GM19023 (cell line): ENCODE data around the gene SCP2.
"Not testable (repeated sequence)": the region's sequence is repeated elsewhere in the genome, so short reads cannot be mapped to it uniquely, and the experiment has no call there.

ENCODE experiments used
- ATAC-seq: cut with Tn5 transposase; IDR thresholded peaks from one replicate; pipeline ENCODE4 v1.9.1; 2021; ENCODE audit warnings: mild to moderate bottlenecking, moderate library complexity; ENCODE audit not compliant: unreplicated experiment

Gene SCP2

DNA sequence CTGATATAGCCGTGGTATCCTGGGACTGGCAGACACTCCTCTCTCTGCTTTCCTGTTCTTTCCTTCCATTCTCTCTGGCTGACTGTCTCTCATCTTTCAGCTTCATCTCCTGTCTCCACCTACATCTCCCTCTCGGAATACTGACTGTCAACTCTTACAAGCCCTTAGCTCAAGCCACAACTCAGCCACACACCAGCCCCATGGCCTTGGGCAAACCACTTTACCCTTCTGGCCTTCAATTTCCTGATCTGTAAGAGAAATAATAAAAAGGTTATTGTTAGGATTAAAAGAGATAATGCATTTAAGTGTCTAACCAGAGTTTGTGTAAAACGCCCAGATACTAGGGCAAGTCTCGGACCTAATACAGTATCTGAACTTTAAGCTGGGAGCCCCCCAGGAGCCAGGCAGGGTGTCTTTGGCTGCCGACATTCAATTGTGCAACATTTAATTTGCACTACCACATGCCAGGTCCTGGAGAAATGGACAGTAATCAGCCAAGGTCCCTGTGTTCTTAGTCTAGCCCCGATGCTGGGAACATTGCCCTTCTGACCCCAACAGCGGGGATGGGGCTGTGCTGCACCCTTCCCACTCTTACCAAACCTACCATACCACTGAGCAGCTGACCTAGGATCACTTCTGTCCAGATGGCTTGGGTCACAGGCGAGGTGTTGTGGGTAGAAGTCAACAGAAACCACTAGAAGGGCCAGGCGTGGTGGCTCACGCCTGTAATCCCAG, 10.7 kb upstream of the SCP2 start:
- no peak for ATAC-seq

DNA sequence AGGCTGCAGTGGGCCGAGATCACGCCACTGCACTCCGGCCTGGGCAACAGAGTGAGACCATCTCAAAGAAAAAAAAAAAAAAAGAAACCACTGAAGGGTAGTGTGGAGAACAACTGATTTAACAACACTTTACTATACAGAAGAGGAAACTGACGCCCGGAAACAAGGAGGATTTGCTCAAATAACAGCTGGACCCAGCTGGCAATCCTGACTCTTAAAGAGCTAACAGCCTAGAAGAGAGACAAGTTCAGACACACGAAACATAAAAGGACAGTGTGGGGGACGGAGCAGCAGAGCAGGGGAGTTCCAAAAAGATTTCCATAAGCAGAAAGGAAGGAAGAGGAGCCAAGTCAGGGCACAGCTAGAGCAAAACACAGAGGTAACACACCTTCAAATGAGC, 9.9 kb upstream of the SCP2 start:
- no peak for ATAC-seq

DNA sequence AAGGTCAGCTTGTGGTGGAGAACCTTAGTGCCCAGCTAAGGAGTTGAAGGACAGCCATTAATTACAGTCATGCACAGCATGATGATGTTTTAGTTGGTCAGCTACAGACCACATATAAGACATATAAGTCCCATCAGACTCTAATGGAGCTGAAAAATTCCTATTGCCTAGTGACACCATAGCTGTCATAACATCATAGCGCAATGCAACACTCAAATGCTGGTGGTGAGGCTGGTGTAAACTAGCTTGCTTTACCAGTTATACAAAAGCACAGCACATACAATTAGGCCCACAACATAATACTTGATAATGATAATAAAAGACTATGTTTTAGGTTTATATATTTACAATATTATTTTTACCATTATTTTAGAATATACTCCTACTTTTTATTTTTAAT, 9.5 kb upstream of the SCP2 start:
- no peak for ATAC-seq

DNA sequence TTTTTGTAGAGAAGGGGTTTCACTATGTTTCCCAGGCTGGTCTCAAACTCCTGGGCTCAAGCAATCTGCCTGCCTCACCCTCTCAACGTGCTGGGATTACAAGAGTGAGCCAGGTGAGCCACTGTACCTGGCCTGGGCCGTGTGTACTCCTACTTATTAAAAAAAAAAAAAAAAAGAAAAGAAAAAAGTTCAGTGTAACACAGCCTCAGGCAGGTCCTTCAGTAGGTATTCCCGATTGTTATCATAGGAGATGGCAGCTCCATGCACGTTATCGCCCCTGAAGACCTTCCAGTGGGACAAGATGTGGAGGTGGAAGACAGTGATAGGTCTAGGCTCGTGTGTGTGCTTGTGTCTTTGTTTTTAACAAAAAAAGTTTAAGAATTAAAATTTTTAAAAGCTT, 8.9 kb upstream of the SCP2 start:
- ATAC-seq = no peak

DNA sequence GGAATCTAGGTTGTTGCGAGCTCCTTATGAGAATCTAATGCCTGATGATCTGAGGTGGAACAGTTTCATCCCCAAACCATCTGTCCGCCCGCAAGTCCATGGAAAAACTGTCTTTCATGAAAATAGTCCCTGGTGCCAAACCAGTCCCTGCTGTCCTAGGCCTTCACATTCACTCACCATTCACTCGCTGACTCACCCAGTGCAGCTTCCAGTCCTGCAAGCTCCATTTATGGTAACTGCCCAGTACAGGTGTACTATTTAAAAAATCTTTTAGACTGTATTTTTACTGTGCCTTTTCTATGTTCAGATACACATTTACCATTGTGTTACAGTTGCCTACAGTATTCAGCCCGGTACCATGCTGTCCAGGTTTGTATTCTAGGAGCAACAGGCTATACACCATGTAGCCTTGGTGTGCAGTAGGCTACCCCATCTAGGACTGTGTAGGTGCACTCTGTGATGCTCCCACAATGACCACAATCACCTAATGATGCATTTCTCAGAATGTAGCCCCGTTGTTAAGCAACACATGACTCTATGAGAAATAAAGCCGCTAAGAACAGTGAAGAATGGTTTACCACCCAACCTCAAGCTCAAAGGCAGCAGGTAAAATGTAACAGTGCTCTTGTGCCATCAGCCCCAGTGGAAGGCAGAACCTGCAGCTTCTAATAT, 7.9 kb upstream of the SCP2 start:
- no peak for ATAC-seq

DNA sequence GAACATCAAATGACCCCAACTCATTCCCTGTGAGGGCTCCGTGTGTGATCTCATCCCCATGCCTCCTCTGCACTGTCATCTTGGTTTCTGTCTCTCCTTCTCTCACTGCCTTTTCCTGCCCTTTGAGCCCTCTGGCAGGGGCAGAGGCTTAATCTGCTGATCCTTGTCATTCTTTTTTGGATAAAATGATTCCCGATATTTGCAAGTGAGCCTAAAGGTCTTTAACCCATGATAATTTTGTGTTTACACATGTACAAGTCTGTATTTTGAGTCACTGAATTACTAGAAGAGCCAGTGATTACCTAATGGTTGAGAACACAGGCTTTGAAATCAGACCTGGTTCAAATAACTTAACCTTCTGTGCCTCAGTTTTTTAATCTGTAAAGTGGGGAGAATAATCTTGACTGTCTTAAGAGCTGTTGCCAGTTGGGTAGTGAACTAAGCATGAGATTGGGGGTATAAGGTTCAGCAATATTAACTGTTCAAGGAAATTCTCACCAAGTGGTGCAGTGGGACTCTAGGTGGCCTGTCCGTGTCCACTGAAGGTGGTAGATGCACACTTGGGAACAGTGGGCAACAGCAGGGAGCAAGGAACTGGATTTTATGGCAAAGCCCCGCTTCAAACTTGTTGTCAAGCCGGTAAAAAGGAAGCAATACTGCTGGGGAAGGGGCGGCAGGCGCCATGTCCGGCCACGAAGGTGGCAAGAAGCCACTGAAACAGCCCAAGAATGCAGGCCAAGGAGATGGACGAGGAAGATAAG, 7.2 kb upstream of the SCP2 start:
- ATAC-seq = no peak

DNA sequence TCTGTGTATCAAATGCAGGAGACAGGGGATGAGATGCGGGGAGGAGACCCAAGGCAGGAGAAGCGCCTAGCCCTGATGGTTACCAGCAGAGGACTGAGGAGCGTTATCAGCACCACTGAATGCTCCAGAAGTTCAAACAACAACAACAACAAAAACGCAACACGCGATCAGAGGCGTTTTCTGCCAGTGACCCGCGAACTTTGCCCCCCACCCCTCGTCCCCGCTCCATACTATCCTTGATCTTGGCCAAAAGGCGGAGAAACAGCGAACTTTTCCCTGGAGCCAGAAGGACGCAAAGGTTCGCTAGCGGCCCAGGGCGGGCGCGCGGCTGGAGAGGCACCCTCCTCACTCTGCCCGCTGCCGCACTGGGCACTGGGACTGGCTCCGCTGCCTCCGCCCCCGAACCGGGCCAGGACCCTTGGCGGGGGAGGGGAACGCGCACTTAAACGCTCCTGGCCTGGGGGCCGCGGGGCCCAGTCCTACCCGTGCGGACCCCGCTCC, 6.2 kb upstream of the SCP2 start:
- no peak for ATAC-seq

DNA sequence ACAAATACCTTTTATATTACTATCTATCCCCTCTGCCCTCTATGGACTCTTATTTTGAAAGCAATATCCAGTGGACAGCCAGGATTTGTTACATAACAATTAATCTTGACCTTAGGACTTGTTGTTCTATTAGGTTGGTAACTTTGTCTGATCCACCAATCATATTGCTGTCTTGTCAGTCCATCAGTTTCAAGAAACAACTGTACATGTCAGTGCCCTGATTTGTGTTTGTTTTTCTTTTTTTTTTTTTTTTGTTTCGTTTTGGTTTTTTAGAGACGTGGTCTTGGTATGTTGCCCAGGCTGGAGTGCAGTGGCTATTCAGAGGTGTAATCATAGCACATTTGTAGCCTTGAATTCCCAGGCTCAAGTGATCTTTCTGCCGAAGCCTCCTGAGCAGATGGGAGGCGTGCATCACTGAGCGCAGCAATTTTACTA, 1.5 kb upstream of the SCP2 start:
- no peak for ATAC-seq

DNA sequence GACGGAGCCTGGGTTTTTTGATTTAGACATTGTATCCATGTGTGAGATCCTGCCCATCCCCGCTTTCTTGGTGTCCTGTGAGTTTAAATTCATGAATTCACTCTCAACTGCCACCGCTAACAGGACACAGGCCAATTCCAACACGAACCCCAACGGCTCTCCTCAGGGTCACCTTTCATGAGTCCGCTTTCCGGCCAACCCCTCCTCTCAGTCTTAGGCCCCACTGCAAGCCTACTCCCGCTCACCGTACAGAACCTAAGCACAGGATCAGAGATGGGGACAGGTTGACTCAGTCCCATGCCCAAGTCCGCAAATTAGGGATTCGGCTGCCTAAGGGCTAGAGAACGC, 238 bp upstream of the SCP2 start:
- ATAC-seq = peak; percentile 21

DNA sequence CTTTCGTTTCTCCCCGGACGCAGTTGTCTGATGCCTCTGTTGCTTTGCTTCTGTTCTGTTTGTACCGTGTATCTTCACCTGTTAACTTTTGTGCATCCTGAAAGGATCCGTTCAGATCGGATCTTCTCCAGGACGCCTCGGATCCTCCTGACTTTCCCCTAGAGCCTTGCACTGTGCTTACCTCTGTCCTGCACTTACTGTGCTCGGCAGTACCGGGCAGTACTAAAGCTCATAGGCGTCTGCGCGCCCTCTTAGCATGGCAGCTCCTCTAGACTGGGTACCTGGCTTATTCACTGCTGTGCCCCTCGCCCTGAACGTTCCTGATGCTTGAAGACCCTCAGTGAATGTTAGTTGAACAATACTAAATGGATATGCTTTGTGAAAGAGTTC, 934 bp downstream of the SCP2 start:
- ATAC-seq = no peak

DNA sequence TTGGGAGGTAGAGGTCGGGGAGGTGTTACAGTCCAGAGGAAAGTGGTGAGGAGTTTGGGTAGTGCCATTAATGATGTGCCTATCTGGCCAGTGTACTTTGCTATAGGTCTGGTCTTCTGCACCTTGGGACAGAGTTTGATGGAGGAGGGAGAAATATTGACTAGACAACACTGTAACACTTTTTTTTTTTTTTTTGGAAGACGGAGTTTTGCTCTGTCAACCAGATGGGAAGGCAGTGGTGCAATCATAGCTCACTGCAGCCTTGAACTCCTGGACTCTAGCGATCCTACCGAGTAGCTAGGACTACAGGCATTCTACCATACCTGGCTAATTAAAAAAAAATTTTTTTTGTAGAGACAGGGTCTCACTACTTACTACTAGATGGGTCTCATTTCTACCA, 1.9 kb downstream of the SCP2 start:
- no peak for ATAC-seq

DNA sequence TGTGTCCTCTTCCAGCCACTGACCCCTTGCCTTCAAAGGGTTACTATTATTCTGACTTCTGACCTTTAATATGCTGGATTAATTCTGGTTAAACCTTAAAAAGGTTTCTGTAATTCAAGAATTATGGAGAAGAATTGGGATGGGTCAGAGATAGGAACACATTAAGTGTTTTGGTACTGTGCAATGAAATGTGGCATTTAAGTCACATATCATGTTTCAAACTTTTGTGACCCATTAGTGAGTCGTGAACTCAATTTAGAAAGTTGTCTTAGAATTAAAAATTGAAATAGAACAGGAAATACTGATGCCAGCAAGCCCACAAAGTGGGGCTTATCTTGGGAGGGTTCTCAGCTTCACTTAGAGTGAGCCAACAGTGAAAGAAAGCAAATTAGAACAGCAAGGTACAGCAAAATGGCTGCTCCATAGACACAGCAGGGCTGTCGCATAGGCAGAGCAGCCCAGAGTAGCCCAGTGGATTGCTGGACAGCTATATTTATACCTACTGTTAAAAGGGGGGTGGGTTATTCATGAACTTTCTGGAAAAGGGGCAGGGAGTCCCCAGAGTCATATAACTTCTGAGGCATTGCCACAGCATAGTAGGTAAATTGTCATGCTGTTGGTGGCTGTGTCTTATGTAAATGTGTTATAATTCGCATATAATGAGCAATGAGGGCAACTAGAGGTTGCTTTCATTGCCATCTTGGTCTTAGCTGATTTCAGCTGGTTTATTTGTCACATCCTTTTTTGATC, 10.5 kb downstream of the SCP2 start:
- ATAC-seq = no peak

DNA sequence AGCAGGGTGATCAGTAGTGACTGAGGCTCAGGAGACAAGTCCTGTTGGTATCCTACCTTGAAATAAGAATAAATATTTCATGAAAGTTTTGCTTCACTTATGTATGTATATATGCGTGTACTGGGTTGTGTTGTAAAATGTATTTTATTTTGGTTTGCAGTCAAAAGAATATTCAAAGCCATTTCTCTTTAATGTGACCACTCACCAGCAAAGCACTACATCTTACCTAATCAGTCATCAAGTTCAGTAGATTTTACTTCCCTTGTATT, 11.0 kb downstream of the SCP2 start:
- no peak for ATAC-seq

DNA sequence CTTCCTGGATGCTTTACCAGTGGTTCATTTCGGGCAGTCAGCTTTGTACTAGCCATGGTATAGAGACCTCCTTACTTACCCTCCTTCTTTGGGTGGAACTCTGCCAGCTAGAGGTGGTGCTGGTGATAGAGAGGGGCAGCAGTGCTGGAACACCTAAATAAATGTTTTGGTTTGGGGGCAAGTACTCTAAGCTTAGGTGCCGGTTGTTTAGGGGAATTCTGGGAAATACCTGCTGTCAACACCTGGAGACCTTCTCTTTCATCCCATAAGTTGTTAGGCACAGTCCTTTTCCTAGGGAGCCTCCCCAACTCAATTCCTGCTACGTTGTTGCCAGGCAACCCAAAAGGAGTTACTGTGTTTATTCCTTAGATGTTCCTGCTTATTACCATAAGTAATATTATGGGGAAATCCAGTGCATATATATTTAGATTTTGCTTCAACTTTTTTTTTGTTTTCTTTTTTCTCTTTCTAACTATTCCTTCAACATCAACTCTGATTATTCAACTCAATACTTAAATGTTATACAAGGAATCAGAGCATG, 16.9 kb downstream of the SCP2 start:
- ATAC-seq = no peak

DNA sequence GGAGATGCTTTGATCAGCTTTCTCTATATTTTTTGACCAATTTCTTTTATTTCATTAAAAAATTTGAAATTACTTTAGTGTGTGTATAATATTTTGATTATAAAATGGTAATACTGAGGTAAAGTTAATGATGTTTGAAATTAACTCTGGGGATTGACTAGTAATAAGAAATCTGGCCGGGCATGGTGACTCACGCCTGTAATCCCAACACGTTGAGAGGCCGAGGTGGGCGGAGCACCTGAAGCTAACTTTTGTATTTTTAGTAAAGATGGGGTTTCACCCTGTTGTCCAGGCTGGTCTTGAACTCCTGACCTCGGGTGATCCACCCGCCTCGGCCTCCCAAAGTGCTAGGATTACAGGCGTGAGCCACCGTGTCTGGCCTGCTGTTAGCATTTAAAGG, 17.5 kb downstream of the SCP2 start:
- no peak for ATAC-seq

DNA sequence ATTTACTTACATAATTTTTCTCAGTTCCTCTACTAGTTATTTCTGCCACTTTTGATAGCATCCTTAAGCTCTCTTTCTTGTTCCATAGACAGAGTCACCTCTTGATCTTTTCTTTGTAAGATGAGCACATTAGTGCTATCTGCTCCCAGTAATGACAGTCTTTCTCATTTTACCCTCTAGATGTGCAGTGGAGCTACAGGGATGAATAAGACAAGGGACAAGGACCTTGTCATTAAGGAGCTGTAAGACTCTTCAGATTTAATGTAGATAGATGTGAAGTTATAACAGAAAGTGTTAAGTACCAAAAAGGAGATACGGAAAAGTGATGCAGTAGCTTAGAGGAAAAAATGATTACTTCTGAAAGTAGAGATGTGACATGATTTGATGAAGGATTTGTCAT, 20.4 kb downstream of the SCP2 start:
- ATAC-seq = no peak

DNA sequence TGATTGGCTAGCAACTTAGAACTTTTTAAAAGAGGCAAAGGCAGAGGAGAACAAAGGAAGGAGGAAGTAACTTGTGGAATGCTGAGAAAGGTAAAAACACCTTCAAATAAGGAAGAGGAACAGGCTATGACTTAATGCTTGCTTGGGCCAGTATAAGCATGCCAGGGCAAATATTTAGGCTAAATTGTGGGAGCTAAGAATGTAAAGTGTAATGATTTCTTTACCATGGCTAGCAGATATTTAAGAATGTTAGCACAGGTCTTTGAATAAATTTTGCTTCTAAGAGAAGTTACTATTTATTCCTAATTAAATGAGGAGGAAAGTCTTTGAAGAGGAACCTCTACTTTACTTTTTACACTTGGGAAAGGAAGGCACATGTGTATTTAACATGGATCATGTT, 22.5 kb downstream of the SCP2 start:
- ATAC-seq = not testable (repeated sequence)

DNA sequence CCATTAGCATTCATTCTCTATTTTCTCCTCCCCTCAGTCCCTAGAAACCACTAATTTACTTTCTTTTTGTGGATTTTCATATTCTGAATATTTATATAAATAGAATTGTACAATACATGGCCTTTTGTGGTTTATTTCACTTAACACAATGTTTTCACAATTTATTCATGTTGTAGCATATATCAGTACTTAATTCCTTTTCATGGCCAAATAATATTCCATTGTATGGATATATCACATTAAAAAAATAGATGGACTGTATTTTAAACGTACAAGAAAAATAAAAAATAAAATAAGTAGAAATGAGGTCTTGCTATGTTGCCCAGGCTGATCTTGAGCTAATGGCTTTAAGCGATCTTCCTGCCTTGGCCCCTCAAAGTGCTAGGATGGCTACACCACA, 25.0 kb downstream of the SCP2 start:
- ATAC-seq = no peak

DNA sequence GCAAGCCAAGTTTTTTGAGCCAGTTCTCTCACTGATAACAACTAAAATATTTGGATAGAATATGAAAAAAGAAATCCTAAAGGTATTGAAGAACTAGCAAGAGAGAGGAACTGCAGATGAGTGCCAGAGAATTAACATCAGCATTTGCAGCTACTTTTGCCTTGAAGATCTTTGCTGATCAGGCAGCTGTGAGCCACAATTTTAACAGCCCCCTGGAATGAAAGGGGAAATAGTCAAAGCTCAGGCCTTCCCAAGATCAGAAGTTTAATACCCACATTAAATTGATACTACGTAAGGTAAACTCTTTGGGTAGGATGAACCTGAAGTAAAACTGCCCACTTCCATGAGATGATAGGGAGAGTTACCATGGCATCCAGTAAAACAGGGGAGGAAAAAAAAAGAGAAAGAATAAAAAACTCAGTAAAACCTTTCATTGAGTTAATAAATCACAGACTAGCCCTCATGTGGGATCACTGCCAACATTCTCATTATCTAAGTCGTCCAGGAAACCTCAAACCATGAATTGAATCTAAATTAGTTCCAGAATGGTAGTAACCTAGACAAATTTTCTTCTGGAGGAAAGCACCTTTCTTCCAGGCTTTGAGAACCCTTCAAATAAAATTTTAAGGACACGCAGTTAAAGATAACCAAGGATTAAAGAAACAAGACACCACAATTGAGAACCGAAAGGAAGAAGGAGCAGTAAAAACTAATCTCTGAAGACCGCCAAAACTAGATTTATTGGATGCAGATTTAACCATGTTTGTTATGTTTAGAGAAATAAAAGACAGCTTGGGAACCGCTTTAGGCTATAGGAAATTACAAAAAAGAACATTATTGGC, 28.3 kb downstream of the SCP2 start:
- ATAC-seq = no peak

DNA sequence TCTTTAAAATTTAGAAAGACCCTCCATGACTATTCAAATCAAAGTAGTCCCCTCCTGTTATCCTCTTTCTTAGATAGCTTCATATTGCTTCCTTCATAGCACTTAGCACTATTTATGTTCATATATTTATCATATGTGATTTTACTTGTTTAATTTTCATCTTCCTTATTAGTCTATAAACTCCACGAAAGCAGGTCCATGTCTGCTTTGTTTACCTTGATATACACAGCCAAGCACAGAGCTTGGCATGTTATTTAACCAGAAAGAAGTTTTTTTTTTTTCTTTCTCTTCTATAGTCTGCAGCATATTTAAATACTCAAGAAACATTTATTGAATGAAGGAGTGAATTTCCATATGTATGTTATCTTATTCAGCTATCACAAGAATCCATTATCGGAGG, 36.0 kb downstream of the SCP2 start:
- no peak for ATAC-seq
